Fibroblast of pulmonary artery (primary cell): Measurements from ENCODE around the gene NCSTN.

Source experiments
- DNase-seq: peaks from one replicate; pipeline ENCODE4 v3.0.0-alpha.2; 2010; ENCODE audit warnings: low read depth
- H3K4me3 ChIP-seq: replicated peaks from 2 replicates; pipeline ENCODE4 v1.5.1; 2011; ENCODE audit warnings: low read depth, mild to moderate bottlenecking, control low read depth, low read length, moderate library complexity
- CTCF ChIP-seq: IDR thresholded peaks from 2 replicates; pipeline ENCODE4 v1.5.1; 2011; ENCODE audit warnings: mild to moderate bottlenecking, control low read depth, low read length, inconsistent platforms; ENCODE audit errors: missing control alignments

NCSTN gene

GRCh38 chr1:160332516-160332915, 10.7 kb upstream of the NCSTN start:
- H3K4me3 ChIP-seq: no peak overlapping the region
- DNase-seq: no peak
- no peak for TF ChIP-seq CTCF

GRCh38 chr1:160338580-160338979, 4.6 kb upstream of the NCSTN start:
- TF ChIP-seq CTCF: no peak
- no peak overlapping the region for H3K4me3 ChIP-seq
- DNase-seq: no peak

- no peak overlapping the region for H3K4me3 ChIP-seq
- TF ChIP-seq CTCF: no peak
- no peak for DNase-seq
Measured at GRCh38 chr1:160340146-160340545, 3.0 kb upstream of the NCSTN start.

GRCh38 chr1:160340866-160341265, 2.3 kb upstream of the NCSTN start:
- no peak for DNase-seq
- peak overlapping the region; percentile 97 for H3K4me3 ChIP-seq
- no peak for TF ChIP-seq CTCF

GRCh38 chr1:160342526-160342925, 657 bp upstream of the NCSTN start:
- H3K4me3 ChIP-seq: peak overlapping the region; percentile 97
- DNase-seq: peak; percentile 23
- TF ChIP-seq CTCF: no peak

GRCh38 chr1:160344241-160344640, 1.1 kb downstream of the NCSTN start:
- no peak for TF ChIP-seq CTCF
- DNase-seq: no peak
- peak overlapping the region; percentile 97 for H3K4me3 ChIP-seq

- no peak overlapping the region for H3K4me3 ChIP-seq
- no peak for TF ChIP-seq CTCF
- DNase-seq: no peak
Measured at GRCh38 chr1:160344936-160345335, 1.8 kb downstream of the NCSTN start.
